HG02943 (cell line): Measurements from ENCODE around the gene COA1.

ENCODE experiments used
- ATAC-seq: cut with Tn5 transposase; IDR thresholded peaks from one replicate; pipeline ENCODE4 v1.9.1; 2021; ENCODE audit warnings: mild to moderate bottlenecking, low read depth, moderate library complexity; ENCODE audit not compliant: unreplicated experiment

COA1 gene

GRCh38 chr7:43658718-43659548, 70.4 kb downstream of the COA1 start:
- ATAC-seq, result no peak

- no peak for ATAC-seq
Observed at GRCh38 chr7:43656997-43657396, 72.3 kb downstream of the COA1 start.

- no peak for ATAC-seq
Observed at GRCh38 chr7:43655584-43655983, 73.7 kb downstream of the COA1 start.

- ATAC-seq, result no peak
Observed at GRCh38 chr7:43653891-43654504, 75.3 kb downstream of the COA1 start.

GRCh38 chr7:43653466-43653865, 75.9 kb downstream of the COA1 start:
- ATAC-seq, result no peak

GRCh38 chr7:43652364-43652763, 77.0 kb downstream of the COA1 start:
- ATAC-seq, result no peak

GRCh38 chr7:43650457-43651052, 78.8 kb downstream of the COA1 start:
- no peak for ATAC-seq

GRCh38 chr7:43649755-43650274, 79.5 kb downstream of the COA1 start:
- peak; percentile 63 for ATAC-seq

GRCh38 chr7:43648473-43649406, 80.6 kb downstream of the COA1 start:
- ATAC-seq, result peak; percentile 52

GRCh38 chr7:43647673-43648472, 81.5 kb downstream of the COA1 start:
- ATAC-seq, result no peak

- no peak for ATAC-seq
Observed at GRCh38 chr7:43647339-43647672, 82.0 kb downstream of the COA1 start.

GRCh38 chr7:43646603-43647338, 82.6 kb downstream of the COA1 start:
- ATAC-seq, result no peak

GRCh38 chr7:43645699-43646226, 83.6 kb downstream of the COA1 start:
- ATAC-seq, result no peak

- no peak for ATAC-seq
Observed at GRCh38 chr7:43643846-43644245, 85.5 kb downstream of the COA1 start.

GRCh38 chr7:43642897-43643630, 86.3 kb downstream of the COA1 start:
- no peak for ATAC-seq

- ATAC-seq, result no peak
Observed at GRCh38 chr7:43640679-43641078, 88.6 kb downstream of the COA1 start.

- no peak for ATAC-seq
Observed at GRCh38 chr7:43639858-43640491, 89.3 kb downstream of the COA1 start.
